SK-MEL-5 (cell line): ENCODE results near the gene KBTBD4. TPM values are rescaled to one million over a fixed set of nuclear protein-coding genes. Genes with fewer than 3 reads are reported as not detected.

Experiments
- DNase-seq: peaks from one replicate; pipeline ENCODE4 v3.0.0-alpha.2; 2016; ENCODE audit warnings: low read depth, low spot score
- in situ Hi-C: cut with HindIII; loops from 2 replicates; pipeline ENCODE4 v1.10.0; 2016; ENCODE audit warnings: low sequenced_read_pairs, high pct_unique_total_duplicates, low pct_unique_long_range_greater_than_20kb
- polyA plus RNA-seq, 2 experiments: library from polyadenylated mRNA; depleted of rRNA; stranded (reverse); fragments of >200 nt; gene quantifications; 2 replicates each; pipeline ENCODE4 v1.2.3, GENCODE V29; 2015
- total RNA-seq: library from RNA; depleted of rRNA; stranded (reverse); fragments of >200 nt; shearing (Covaris generic); gene quantifications from 2 replicates; pipeline ENCODE4 v1.2.3, GENCODE V29; 2014; rRNA removed

The KBTBD4 gene
- total RNA-seq = 26.1 and 26.5 TPM in 2 replicates
- 21.9 and 24.5 TPM in 2 replicates for polyA plus RNA-seq (2015; cell fraction: cytosol; rRNA removed)
- polyA plus RNA-seq (2015; cell fraction: nucleus; rRNA removed) = 9.6 and 12.5 TPM in 2 replicates

DNA sequence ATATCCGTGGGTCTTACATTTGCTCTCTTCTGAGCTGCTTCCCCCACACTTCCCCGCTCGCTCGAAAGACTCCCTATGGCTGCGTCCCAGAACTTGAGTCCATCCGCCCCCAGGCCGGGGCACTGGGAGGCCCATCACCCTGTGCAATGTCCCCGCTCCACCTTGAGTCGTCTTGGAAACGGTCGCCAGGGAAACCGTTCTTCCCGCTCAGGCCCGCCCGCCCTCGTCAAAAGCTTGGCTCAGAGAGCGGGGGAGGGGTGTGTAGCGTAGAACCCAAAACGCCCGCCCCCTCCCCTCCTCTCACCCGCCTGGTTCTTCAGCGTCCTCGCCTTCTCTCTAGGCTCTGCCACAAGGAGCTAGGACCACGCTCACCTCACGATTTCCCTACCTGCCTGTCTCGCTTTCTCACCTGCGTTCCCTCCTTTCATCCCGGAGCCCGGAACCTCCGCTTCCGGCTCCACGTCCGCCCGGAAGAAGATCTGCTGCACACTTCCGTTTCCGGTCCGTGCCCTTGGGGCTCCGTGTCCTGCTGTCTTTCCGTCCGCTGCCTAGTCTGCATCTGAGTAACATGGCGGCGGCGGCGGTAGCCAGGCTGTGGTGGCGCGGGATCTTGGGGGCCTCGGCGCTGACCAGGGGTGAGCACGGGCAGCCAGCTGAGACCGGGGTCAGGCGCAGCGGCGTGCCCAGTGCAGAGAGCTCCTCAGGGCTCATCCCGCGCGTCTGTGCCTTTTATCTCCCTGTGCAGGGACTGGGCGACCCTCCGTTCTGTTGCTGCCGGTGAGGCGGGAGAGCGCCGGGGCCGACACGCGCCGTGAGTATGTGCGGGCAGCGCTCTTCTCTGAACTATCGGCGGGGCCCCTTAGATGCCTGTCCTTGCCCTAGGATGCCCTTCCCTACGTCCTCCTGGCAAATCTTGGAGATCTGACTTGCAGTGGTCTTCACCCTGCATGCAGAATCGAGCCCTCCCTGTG, at the start of gene KBTBD4, which contains the start of gene NDUFS3:
Gene KBTBD4, minus strand, starts transcription at position 447 of the 971 bp plus-strand sequence. Its CDS starts 19 bp downstream, at position 428.
Gene NDUFS3, plus strand, starts transcription at position 551 of the 971 bp plus-strand sequence. Its CDS starts 18 bp downstream, at position 569.
- DNase-seq = peak; percentile 86
- in situ Hi-C loops = no loop called here

DNA sequence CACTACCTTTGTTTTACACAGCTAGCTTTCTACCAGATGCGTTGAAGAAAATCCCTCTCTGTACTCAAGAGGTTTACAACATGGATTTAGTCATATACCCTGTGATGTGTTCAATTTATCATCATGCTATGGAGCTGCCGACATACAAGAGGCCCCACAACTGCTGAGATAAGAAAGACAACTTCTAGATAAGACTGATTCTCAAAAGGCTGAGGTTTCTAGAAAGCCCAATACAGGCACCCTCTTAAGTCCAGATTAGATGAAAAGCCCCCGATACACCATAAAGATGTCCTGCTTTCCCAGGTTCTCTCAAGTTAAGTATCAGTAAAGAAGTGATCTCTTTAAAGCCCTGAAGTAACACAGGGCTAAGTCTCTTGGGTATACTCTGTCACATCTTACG, 49.3 kb upstream of the KBTBD4 start:
- in situ Hi-C loops = no loop called here

DNA sequence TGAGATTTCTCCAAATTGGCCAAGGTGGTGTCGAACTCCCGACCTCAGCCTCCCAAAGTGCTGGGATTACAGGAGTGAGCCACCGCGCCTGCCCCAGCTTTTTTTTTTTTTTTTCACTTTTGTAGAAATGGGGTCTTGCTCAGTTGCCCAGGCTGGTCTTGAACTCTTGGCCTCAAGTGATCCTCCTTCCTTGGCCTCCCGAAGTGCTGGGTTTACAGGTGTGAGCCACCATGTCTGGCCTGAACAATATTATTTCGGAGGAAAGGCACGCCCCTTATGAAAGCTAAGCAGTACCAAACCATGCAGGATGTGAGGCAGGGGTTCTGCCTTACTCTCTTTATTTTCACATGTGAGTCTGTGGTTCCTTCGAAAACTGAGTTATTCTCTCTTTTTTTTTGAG, 47.5 kb upstream of the KBTBD4 start:
- in situ Hi-C loops = no loop called here
- DNase-seq = no peak

More for the DNA sequence above, 49.3 kb upstream of the KBTBD4 start:
- no peak for DNase-seq

DNA sequence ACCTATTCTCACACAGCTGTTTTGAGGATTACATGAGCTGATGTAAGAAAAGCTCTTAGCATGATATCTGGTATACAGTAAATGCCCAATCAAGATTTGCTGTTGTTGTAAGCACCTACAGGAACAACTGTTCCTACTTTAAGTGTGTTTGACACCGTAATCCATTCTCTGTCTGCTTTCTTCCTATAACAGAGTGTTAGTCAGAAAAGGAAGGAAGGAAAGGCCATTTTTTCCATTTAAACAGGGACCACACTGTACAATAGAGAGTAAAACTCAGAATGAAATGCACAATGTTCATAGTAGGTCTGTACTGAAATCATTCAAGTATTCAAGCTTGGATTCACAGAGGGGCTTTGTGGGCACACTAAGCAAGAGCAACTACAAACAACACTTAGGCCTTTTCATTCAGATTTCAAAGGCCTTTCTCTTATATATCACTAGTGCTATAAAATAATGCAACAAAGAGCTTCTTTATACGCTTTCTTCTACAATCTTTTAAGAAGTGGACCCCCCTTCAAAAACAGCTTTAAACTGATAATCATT, 42.1 kb upstream of the KBTBD4 start:
- in situ Hi-C loops = no loop called here
- peak; percentile 78 for DNase-seq

GRCh38 chr11:47617417-47617809, 38.6 kb upstream of the KBTBD4 start:
- no peak for DNase-seq
- in situ Hi-C loops = no loop called here

DNA sequence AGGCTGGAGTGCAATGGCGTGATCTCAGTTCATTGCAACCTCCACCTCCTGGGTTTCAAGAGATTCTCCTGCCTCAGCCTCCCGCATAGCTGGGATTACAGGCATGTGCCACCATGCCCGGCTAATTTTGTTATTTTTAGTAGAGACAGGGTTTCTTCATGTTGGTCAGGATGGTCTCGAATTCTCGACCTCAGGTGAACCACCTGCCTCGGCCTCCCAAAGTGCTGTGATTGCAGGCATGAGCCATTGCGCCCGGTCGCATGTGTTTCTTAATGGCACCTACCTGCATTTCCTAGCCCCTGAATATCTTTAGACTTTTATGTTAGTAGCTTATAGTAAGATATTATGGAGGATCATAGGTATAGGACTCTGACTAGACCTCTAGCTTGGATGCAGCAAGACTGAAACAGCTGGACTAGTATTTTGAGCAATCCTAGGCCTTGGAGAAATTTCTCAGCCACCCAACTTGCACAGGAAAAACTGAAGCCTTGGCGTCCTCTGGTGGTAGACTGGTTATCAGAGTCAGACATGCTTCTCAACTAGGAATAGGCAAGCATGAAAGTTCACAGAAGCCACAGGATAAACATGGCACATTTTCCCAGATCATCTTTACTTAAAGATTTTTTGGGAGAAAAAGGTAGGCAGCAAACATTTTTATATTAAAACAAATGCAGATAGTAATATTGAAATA, 38.1 kb upstream of the KBTBD4 start:
- in situ Hi-C loops = no loop called here
- DNase-seq = peak; percentile 80

DNA sequence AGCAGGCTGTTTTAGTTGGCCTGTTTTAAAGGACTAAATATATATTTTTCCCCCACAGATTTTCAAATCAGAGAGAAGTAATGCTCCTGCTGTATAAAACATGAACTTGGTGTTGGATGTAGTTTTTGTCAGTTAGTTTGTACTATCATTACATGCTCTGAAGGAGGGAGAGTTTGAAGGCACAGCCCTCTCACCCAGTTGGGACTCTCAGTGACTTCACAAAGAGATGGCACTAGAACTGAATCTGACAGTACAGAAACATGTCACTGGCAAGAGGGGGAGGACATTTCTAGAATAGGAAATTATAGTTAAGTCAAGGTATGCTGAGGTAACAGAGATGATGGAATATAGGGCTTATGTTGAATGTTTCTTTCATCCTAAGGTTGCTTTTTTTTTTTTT, 36.5 kb upstream of the KBTBD4 start:
- in situ Hi-C loops = no loop called here
- no peak for DNase-seq

DNA sequence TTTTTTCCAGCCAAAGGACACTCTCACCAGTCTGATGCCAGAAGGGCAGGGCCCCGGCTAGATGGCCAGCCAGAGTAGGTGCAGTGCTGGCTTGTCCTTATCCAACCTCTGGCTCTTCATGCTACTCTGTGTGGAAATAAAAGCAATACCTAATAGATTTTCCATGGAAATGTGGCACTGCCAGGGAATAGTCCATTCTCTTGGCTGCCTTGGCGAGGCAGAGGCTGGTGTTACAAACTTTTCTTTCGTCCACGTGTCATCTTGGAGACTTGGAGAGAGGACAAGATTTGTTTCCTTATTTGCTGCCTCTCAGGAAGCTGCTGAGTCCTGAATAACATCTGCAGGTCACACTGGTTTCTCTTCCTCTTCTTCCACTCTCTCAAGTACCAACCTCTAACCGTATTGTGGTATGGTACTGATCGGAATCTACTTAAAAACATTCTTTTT, 32.6 kb upstream of the KBTBD4 start:
- no peak for DNase-seq
- in situ Hi-C loops = no loop called here

DNA sequence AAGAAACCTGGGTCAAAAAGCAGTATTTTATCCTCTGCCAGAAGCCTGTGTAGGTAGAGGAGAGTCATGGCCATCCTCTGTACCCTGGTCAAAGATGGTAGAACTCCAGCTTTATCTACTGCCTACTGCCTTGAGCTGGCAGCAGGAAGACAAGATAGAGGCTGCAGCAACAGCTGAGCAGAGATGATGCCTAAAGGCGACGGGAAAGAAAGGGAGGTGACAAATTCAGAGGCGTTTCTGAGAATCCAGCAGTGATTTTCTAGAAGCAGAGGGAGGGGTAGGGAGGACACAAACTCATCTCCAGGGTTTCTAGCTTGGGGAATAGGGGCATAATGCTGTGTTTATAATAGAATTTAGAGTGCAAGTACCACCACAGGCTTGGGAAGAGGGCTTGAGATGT, 30.9 kb upstream of the KBTBD4 start:
- DNase-seq = no peak
- in situ Hi-C loops = no loop called here

- in situ Hi-C loops = no loop called here
- DNase-seq = no peak
These were observed 28.6 kb upstream of the KBTBD4 start for GRCh38 chr11:47607380-47607779.

- in situ Hi-C loops = no loop called here
These were observed 28.0 kb upstream of the KBTBD4 start for GRCh38 chr11:47606731-47607130.

GRCh38 chr11:47605921-47606320, 27.2 kb upstream of the KBTBD4 start:
- in situ Hi-C loops = no loop called here
- DNase-seq = no peak

More at GRCh38 chr11:47606731-47607130, 28.0 kb upstream of the KBTBD4 start:
- DNase-seq = no peak

GRCh38 chr11:47603295-47603694, 24.5 kb upstream of the KBTBD4 start:
- DNase-seq = no peak
- in situ Hi-C loops = no loop called here

- in situ Hi-C loops = no loop called here
- DNase-seq = no peak
These were observed 21.1 kb upstream of the KBTBD4 start for GRCh38 chr11:47599902-47600301.

- no peak for DNase-seq
- in situ Hi-C loops = no loop called here
These were observed 17.2 kb upstream of the KBTBD4 start for GRCh38 chr11:47595967-47596366.

DNA sequence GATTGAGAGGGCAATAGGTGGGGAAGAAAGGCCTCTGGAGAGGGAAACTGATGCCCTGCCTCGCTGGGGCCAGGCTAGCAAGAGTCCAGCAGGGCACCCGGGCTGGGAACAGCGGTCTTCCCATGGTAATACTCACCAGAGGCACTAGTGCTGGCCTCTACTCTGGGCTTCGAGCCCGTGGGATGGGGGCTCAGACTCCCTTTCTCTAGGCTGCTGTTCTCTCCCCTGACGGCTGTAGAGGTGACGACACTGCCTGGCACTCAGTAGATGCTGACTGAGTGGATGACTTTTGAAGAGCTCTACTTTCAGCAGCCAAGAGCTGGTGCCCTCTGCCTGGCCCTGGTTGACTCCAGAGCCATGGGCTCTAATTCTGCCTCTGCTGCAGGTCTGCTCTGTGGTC, 16.3 kb upstream of the KBTBD4 start:
- no peak for DNase-seq
- in situ Hi-C loops = no loop called here

- no peak for DNase-seq
- in situ Hi-C loops = no loop called here
These were observed 15.4 kb upstream of the KBTBD4 start, which contains the start of gene C1QTNF4 for GRCh38 chr11:47593934-47594855. C1QTNF4 (minus strand) TSS chr11:47594411; CDS start chr11:47590810, 3,601 bp downstream.
